ENCODE results near the gene OR5H2. TPM values are rescaled to one million over a fixed set of nuclear protein-coding genes. Genes with fewer than 3 reads are reported as not detected.

The OR5H2 gene
- total RNA-seq, 6 experiments from 2014 or later, result not detected

DNA sequence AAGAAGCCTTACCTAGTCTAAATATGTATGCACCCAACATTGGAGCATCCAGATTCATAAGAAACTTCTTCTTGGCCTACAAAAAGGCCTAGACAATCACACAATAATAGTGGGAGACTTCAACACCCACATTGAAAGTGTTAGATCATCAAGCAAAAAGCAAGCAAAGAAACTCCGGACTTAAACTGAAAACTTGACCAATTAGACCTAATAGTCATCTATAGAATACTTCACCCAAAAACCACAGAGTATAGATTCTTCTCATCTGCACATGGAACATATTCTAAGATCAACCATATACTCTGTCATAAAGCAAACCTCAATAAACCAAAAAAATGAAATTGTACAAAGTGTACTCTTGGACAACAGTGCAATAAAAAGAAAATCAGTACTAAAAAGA lies 49.0 kb downstream of the OR5H2 start:
- WGBS (ENCODE audit: insufficient coverage, low coverage, low lambda C conversion rate, missing lambda C conversion rate), result 60% methylated on average over 1 of the region's 1 CpG

More for the DNA sequence above, 49.0 kb downstream of the OR5H2 start:
- Histone ChIP-seq H3K27me3 (no peaks in the 10 kb centered on the region), H3K36me3 (no peaks in the 10 kb centered on the region), H3K27ac (no peak overlapping the region), H3K4me1 (no peaks in the 10 kb centered on the region), H3K9me3 (no peaks in the 10 kb centered on the region), H3K4me3 (no peak overlapping the region)
- intact Hi-C loops (cut with DNase I), result no loop called here
- ATAC-seq (no peak), DNase-seq (no peak)
- TF ChIP-seq, protein P1, sequence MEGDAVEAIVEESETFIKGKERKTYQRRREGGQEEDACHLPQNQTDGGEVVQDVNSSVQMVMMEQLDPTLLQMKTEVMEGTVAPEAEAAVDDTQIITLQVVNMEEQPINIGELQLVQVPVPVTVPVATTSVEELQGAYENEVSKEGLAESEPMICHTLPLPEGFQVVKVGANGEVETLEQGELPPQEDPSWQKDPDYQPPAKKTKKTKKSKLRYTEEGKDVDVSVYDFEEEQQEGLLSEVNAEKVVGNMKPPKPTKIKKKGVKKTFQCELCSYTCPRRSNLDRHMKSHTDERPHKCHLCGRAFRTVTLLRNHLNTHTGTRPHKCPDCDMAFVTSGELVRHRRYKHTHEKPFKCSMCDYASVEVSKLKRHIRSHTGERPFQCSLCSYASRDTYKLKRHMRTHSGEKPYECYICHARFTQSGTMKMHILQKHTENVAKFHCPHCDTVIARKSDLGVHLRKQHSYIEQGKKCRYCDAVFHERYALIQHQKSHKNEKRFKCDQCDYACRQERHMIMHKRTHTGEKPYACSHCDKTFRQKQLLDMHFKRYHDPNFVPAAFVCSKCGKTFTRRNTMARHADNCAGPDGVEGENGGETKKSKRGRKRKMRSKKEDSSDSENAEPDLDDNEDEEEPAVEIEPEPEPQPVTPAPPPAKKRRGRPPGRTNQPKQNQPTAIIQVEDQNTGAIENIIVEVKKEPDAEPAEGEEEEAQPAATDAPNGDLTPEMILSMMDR (IDR thresholded peaks at IDR 0.05), result no peak
- TF ChIP-seq POLR2A (IDR thresholded peaks at IDR 0.05), result no peak

Other genes starting within 250 kb of the OR5H2 start
- gene GABRR3, start 247.2 kb upstream of the OR5H2 start, total RNA-seq, result under 1 TPM in 1 of 6 experiments, not detected in 5; 0.51 TPM
- gene OR5AC2, start 195.3 kb upstream of the OR5H2 start, total RNA-seq, result not detected
- gene OR5H1, start 151.8 kb upstream of the OR5H2 start, total RNA-seq, result not detected
- under 1 TPM in 1 of 6 experiments, not detected in 5; 0.02 TPM for gene OR5H14, start 135.0 kb upstream of the OR5H2 start, total RNA-seq
- gene OR5H15, start 115.8 kb upstream of the OR5H2 start, total RNA-seq, result not detected
- not detected for gene OR5H6, start 18.3 kb upstream of the OR5H2 start, total RNA-seq
- not detected for gene OR5K4, start 71.3 kb downstream of the OR5H2 start, total RNA-seq
- gene OR5K3, start 108.2 kb downstream of the OR5H2 start, total RNA-seq, result not detected
- not detected for gene OR5K1, start 180.7 kb downstream of the OR5H2 start, total RNA-seq
- not detected for gene OR5K2, start 215.2 kb downstream of the OR5H2 start, total RNA-seq
- 10 to 100 TPM; 26.1 to 44.8 (median 34.9) TPM for gene CLDND1, start 240.4 kb downstream of the OR5H2 start, total RNA-seq
- gene GPR15, start 249.5 kb downstream of the OR5H2 start, total RNA-seq, result not detected